NCI-H1417 treated with DMSO at 0.1 percent for 48 hours (cell line): ENCODE measurements around the gene ACTR3.

Experiments
- DNase-seq: peaks from one replicate; lab custom pipeline; 2025; lab: John Stamatoyannopoulos, UW

The ACTR3 gene

DNA sequence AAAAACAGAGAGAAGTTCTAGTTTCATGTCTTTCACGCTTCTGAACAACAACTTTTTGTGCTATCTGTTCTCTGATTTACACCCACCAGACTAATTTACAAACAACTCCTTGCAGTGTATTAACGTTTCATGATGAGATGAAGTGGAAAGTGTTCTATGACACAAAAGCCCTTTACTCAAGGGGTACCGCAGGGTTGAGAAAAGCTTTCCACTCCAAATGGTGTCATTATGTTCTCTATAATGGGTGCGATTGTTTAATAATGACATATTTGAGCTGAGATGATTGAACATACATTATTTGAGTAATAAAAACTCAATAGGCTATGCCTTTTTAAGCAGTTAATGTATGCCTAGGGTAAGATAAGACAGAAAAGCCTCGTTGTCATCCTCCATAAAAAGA lies 76.3 kb downstream of the ACTR3 start:
- DNase-seq, result no peak

DNA sequence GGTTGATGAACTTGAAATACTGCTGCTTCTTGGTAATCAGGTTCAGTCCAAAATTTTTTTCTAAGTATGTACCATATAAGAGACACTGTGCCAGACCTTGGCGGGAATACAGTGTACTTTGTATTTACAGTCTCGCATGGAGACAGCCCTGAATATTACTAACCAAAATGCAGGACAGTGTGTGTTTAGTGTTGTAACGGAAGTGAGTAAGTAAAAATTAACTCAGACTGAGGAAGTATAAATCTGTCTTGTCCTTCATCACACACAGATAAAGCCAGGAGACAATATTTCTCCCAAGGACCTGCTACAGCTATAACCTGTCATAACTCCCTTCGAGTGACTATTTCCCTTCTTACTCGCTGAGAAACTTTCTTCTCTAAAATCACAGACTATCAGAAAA lies 76.9 kb downstream of the ACTR3 start:
- DNase-seq, result no peak

- no peak for DNase-seq
Measured at GRCh38 chr2:113967272-113967671, 77.4 kb downstream of the ACTR3 start.

GRCh38 chr2:113972766-113973165 lies 82.9 kb downstream of the ACTR3 start:
- no peak for DNase-seq

DNA sequence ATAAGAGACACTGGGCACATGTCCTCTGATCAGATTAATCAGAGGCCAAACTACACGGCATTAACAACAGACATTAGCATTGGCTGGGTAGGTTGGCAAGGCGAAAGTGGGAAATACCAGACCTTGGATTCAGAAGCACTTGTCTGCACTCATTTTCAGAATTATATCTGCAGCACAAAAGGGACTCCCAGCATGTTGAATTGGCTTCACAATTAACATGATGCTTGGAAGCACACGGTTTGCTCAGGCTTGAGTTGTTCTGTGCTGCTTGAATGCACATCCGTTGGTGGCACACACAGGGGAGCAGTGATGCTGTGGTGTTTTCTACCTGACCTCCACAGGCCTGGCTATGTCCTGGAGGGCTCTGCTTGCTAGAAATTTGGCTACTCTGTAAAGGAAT lies 83.9 kb downstream of the ACTR3 start:
- no peak for DNase-seq

DNA sequence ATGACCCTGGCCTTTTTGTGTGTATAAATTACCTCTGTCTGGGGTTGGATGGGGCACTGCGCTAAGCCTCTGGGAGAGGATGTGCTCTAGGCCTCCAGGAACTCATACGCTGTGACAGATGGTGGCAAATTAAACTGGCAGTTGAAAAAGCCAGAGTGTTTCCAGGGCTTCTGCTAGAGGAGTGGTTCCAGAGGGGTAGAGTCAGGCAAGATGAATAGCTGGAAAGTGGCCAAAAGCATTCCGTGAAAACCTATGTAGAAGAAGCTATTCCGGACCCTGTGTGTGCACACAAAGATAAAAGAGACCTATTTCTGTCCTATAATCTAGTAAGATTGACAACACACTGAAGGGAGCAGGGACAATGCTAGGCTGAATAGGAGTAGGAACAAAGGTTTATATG lies 84.8 kb downstream of the ACTR3 start:
- DNase-seq, result no peak

GRCh38 chr2:113976277-113976928 lies 86.5 kb downstream of the ACTR3 start:
- no peak for DNase-seq

GRCh38 chr2:113977060-113977659 lies 87.3 kb downstream of the ACTR3 start:
- no peak for DNase-seq

GRCh38 chr2:113977660-113978523 lies 88.0 kb downstream of the ACTR3 start:
- no peak for DNase-seq

- no peak for DNase-seq
Measured at GRCh38 chr2:113978524-113979190, 88.8 kb downstream of the ACTR3 start.

GRCh38 chr2:113979191-113980128 lies 89.6 kb downstream of the ACTR3 start:
- no peak for DNase-seq

DNA sequence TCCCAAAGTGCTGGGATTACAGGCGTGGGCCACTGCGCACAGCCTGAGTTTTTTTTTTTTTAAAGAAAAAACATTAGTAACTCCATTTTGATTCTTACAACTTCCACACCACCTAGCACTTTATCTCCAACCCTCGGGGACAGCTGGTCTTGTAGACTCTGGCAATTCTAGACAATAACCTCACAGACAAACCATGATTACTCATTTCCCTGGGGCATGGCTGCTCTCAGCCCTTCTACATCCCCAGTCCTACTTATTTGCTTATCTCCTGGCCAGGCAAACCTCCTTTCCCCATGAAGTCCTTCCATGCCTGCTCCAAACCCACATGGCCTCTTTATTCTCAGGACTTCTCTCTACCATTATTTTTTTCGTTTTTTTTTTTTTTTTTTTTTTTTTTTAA lies 91.1 kb downstream of the ACTR3 start:
- DNase-seq, result no peak

GRCh38 chr2:113981404-113982134 lies 91.7 kb downstream of the ACTR3 start:
- DNase-seq, result no peak

DNA sequence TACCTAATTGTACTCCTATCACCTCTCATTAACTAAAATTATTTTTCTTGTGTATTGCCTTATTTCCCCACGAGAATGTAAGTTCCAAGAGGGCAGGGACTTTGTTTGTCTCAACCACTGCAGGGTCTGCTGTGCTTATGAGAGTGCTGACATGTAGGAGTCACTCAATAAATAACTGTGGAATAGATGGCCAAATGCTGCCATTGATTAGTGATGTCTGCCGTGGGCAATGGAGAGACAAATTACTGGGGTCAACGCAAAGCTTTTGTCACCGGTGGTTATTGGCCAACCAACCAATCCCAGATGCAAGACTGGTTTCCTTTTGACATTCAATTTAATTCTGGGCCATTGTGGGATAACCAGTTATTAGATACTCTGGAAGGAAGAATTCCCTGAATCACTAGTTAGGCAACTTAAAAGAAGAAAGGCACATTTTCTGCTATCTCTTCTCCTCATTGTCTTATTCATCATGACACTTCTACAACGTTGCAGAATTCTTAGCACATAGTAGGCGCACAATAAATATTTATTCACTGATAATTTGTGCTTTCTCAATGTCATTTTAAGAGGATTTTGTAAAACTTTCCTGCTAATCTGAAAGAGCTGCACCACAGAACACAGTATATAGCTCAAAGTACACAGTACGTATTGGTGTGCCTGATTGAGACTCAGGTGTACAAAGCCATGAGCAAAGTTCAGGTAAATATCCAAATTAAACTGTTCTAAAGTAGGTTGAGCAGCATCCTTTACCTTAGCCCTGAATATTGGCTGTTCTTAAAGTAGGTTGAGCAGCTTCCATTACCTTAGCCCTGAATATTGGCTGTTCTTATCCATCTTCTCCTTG lies 95.9 kb downstream of the ACTR3 start:
- no peak for DNase-seq

DNA sequence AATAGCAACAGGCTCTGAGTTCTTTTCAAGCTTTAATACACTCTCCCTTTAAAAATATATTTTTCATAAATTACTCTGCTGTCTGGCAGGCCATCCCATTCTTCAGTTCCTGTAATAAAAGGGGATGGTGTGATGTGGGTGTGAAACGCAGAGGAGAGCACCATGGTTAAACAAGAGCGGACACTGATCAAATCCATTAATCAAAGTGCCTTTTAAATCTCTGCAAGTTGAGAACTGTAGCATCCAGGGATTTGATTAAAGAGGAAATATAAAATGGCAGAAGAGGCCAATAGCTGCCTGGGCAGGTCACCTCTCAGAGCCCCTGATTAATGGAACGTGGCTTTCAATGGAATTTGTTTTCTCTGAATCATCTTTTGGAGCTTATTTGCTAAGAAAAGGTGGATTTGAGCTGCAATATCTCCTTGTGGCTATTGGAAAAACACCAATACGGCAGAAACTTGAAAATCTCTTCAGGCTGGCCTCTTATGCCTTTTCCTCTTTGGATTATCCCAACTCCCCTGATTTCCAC lies 96.9 kb downstream of the ACTR3 start:
- no peak for DNase-seq

DNA sequence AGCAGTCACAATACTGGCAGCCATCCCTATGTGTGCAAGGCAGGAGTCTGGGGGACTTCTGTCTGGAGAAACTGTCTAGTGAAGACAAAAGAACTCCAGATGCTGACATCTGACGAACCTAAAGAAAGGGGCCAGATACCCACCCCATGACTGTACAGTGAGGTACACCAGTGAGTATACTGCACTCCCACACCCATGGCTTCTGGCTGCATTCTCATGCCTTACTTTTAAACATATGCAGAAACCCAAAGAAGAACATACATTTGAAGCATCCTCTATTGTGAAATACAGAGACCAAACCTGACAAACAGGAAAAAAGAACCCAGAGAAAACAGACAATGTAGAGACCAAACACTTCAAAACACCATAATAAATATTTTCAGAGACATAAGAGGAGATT lies 102.2 kb downstream of the ACTR3 start:
- DNase-seq, result no peak

- no peak for DNase-seq
Measured at GRCh38 chr2:113996671-113997594, 107.0 kb downstream of the ACTR3 start.

GRCh38 chr2:114001152-114001551 lies 111.3 kb downstream of the ACTR3 start:
- DNase-seq, result no peak
